Keratinocyte (primary cell): ENCODE data around the gene KANTR.

ENCODE experiments used
- CTCF ChIP-seq, 3 experiments: IDR thresholded peaks in 1 of 3; conservative IDR thresholded peaks in 1 of 3; optimal IDR thresholded peaks in 1 of 3; 2 replicates in 2 of 3; 3 replicates in 1 of 3; pipeline versions ENCODE3 to v1.5.1; 2011; ENCODE audit warnings: low read length in 3 of 3, mild to moderate bottlenecking in 3 of 3, moderate library complexity in 2 of 3, control low read depth in 1 of 3, inconsistent platforms in 1 of 3; ENCODE audit not compliant: insufficient read depth in 2 of 3; ENCODE audit errors: extremely low read depth in 1 of 3
- EZH2 ChIP-seq: IDR thresholded peaks from one replicate; pipeline ENCODE4 v1.6.1; 2012; ENCODE audit warnings: inconsistent platforms, mild to moderate bottlenecking, low read length, moderate library complexity

- no peak for TF ChIP-seq CTCF (optimal IDR thresholded peaks at IDR 0.05 in 1 of 3, IDR thresholded peaks at IDR 0.05 in 1 of 3, conservative IDR thresholded peaks at IDR 0.05 in 1 of 3; ENCODE audit: extremely low read depth in 1 of 3, insufficient read depth in 2 of 3, low read length in 3 of 3)
- no peak for TF ChIP-seq EZH2
These were observed 17.3 kb upstream of the KANTR start for GRCh38 chrX:53076671-53077070.
